Gastroesophageal sphincter (tissue), 3 donors: ENCODE data around the gene SCARB1.

Source experiments
- CTCF ChIP-seq, 4 experiments: fragments of 200-600 bp in 2 of 4; fragments of 450-650 bp in 2 of 4; sonication (generic) in 1 of 4; IDR thresholded peaks; one replicate each; pipeline ENCODE4 v1.5.1; 2017 to 2019; ENCODE audit warnings: antibody characterized with exemption in 4 of 4, mild to moderate bottlenecking in 2 of 4, moderate library complexity in 2 of 4
- EP300 ChIP-seq: sonication (generic); formaldehyde crosslinking; IDR thresholded peaks from one replicate; pipeline ENCODE4 v1.6.1; 2017; ENCODE audit warnings: antibody characterized with exemption, mild to moderate bottlenecking
- POLR2A ChIP-seq, 2 donors: fragments of 450-650 bp; IDR thresholded peaks; one replicate each; pipeline ENCODE4 v1.6.1; 2017; ENCODE audit warnings: antibody characterized with exemption in 2 of 2, mild to moderate bottlenecking in 2 of 2, moderate library complexity in 1 of 2
- POLR2AphosphoS5 ChIP-seq: sonication (generic); formaldehyde crosslinking; IDR thresholded peaks from one replicate; pipeline ENCODE4 v1.6.1; 2017; ENCODE audit warnings: antibody characterized with exemption

DNA sequence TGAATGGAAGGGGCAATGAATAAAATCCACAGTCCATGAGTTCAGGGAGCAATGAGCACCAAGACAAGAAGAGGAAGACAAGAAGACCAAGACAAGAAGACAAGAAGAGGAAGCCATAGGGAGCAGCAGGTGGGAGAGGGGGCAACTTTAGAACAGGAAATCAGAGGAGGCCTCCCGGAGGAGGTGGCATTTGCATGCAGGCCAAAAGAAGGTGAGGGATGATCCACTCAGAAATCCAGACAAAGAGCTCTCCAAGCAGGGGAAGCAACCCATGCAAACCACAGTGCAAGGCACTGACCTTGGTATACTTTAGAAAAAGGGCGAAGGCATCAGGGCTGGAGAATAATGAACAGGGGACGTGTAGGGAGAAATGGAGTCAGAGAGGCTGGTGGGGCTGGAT, 58.6 kb downstream of the SCARB1 start:
- TF ChIP-seq CTCF (IDR thresholded peaks at IDR 0.05) (no peak), POLR2A (IDR thresholded peaks at IDR 0.05) (no peak), EP300 (no peak), POLR2AphosphoS5 (no peak)
